ENCODE measurements around the gene CAMTA1. TPM values are rescaled to one million over a fixed set of nuclear protein-coding genes. Genes with fewer than 3 reads are reported as not detected.
"Not testable (repeated sequence)": the region's sequence is repeated elsewhere in the genome, so short reads cannot be mapped to it uniquely, and the experiment has no call there.

The CAMTA1 gene
- total RNA-seq, 1 donor from 2014 or later: 268 TPM

GRCh38 chr1:6807782-6808181 lies 22.5 kb downstream of the CAMTA1 start:
- no peak overlapping the region for H3K9ac ChIP-seq
- H3K9me3 ChIP-seq (ENCODE audit: low read depth): no peaks in the 10 kb centered on the region
- no peaks in the 10 kb centered on the region for H3K36me3 ChIP-seq
- no peaks in the 10 kb centered on the region for H3K27me3 ChIP-seq
- Mint-ChIP-seq H3K36me3 (peaks cover 2% of the 10 kb centered on the region), H3K27ac (no peak overlapping the region), H3K4me1 (no peaks in the 10 kb centered on the region), H3K27me3 (ENCODE audit: insufficient read depth, low read depth) (peaks cover 2% of the 10 kb centered on the region), H3K9me3 (no peaks in the 10 kb centered on the region), H3K4me3 (no peak overlapping the region)
- H3K79me2 ChIP-seq (ENCODE audit: low read depth): peaks cover 98% of the 10 kb centered on the region
- TF ChIP-seq EZH2 (IDR thresholded peaks at IDR 0.05) (no peak), CTCF (IDR thresholded peaks at IDR 0.05) (no peak), EZH2phosphoT487 (IDR thresholded peaks at IDR 0.05) (no peak)
- no peak for DNase-seq (ENCODE audit: low spot score)
- H2AFZ ChIP-seq (replicated peaks): no peak overlapping the region
- H3K4me1 ChIP-seq: no peaks in the 10 kb centered on the region
- peaks cover 95% of the 10 kb centered on the region for H4K20me1 ChIP-seq (ENCODE audit: low read depth)
- no peaks in the 10 kb centered on the region for H3F3A ChIP-seq (ENCODE audit: low read depth)
- no peak overlapping the region for H3K4me2 ChIP-seq
- H3K4me3 ChIP-seq: no peak overlapping the region
- H3K27ac ChIP-seq: no peak overlapping the region

- Histone ChIP-seq H3K4me2 (no peak overlapping the region), H3K4me3 (no peak overlapping the region), H3F3A (ENCODE audit: low read depth) (no peaks in the 10 kb centered on the region), H3K9me3 (ENCODE audit: low read depth) (no peaks in the 10 kb centered on the region), H3K9ac (no peak overlapping the region), H4K20me1 (ENCODE audit: low read depth) (peaks cover 95% of the 10 kb centered on the region), H3K27ac (no peak overlapping the region), H3K4me1 (no peaks in the 10 kb centered on the region), H3K27me3 (no peaks in the 10 kb centered on the region), H3K36me3 (no peaks in the 10 kb centered on the region), H3K79me2 (ENCODE audit: low read depth) (peaks cover 98% of the 10 kb centered on the region), H2AFZ (replicated peaks) (no peak overlapping the region)
- DNase-seq (ENCODE audit: low spot score): no peak
- no peaks in the 10 kb centered on the region for H3K27me3 Mint-ChIP-seq (ENCODE audit: insufficient read depth, low read depth)
- peaks cover 2% of the 10 kb centered on the region for H3K36me3 Mint-ChIP-seq
- no peak overlapping the region for H3K4me3 Mint-ChIP-seq
- TF ChIP-seq EZH2 (IDR thresholded peaks at IDR 0.05) (no peak), CTCF (IDR thresholded peaks at IDR 0.05) (no peak), EZH2phosphoT487 (IDR thresholded peaks at IDR 0.05) (no peak)
- H3K27ac Mint-ChIP-seq: no peak overlapping the region
- no peaks in the 10 kb centered on the region for H3K9me3 Mint-ChIP-seq
- no peaks in the 10 kb centered on the region for H3K4me1 Mint-ChIP-seq
Observed at GRCh38 chr1:6809461-6809860, 24.2 kb downstream of the CAMTA1 start.

- H3K36me3 Mint-ChIP-seq; H3K27ac ChIP-seq; DNase-seq (ENCODE audit: low spot score); H3K4me2 ChIP-seq; H3F3A ChIP-seq (ENCODE audit: low read depth); H3K9me3 ChIP-seq (ENCODE audit: low read depth); H3K9ac ChIP-seq; H3K9me3 Mint-ChIP-seq; H3K27me3 ChIP-seq; H3K4me3 Mint-ChIP-seq; H3K4me1 Mint-ChIP-seq; H3K4me3 ChIP-seq; H3K27ac Mint-ChIP-seq; H3K4me1 ChIP-seq; H3K36me3 ChIP-seq; H2AFZ ChIP-seq (replicated peaks); H3K27me3 Mint-ChIP-seq (ENCODE audit: insufficient read depth, low read depth): not testable (repeated sequence)
- H4K20me1 ChIP-seq (ENCODE audit: low read depth): peaks cover 91% of the 10 kb centered on the region
- H3K79me2 ChIP-seq (ENCODE audit: low read depth): peaks cover 98% of the 10 kb centered on the region
Observed at GRCh38 chr1:6810146-6810734, 25.0 kb downstream of the CAMTA1 start.

GRCh38 chr1:6811583-6811982 lies 26.3 kb downstream of the CAMTA1 start:
- Histone ChIP-seq H3K79me2 (ENCODE audit: low read depth) (peaks cover 98% of the 10 kb centered on the region), H4K20me1 (ENCODE audit: low read depth) (peaks cover 90% of the 10 kb centered on the region), H3K9me3 (ENCODE audit: low read depth) (no peaks in the 10 kb centered on the region), H3K4me2 (no peak overlapping the region), H3K27ac (no peak overlapping the region), H3F3A (ENCODE audit: low read depth) (no peaks in the 10 kb centered on the region), H3K4me1 (no peaks in the 10 kb centered on the region), H3K9ac (no peak overlapping the region), H2AFZ (replicated peaks) (no peak overlapping the region), H3K36me3 (no peaks in the 10 kb centered on the region), H3K27me3 (no peaks in the 10 kb centered on the region), H3K4me3 (no peak overlapping the region)
- DNase-seq (ENCODE audit: low spot score): no peak
- no peaks in the 10 kb centered on the region for H3K9me3 Mint-ChIP-seq
- H3K27ac Mint-ChIP-seq: no peak overlapping the region
- no peak overlapping the region for H3K4me3 Mint-ChIP-seq
- no peaks in the 10 kb centered on the region for H3K27me3 Mint-ChIP-seq (ENCODE audit: insufficient read depth, low read depth)
- peaks cover 2% of the 10 kb centered on the region for H3K36me3 Mint-ChIP-seq
- TF ChIP-seq EZH2 (IDR thresholded peaks at IDR 0.05) (no peak), EZH2phosphoT487 (IDR thresholded peaks at IDR 0.05) (no peak), CTCF (IDR thresholded peaks at IDR 0.05) (no peak)
- H3K4me1 Mint-ChIP-seq: no peaks in the 10 kb centered on the region

Measured in neural progenitor cell (in vitro differentiated cells).